D721Med (cell line): Measurements from ENCODE around the gene CDC42BPG.

ENCODE experiments used
- DNase-seq: peaks from one replicate; pipeline ENCODE4 v3.0.0; 2011; ENCODE audit warnings: low spot score; ENCODE audit not compliant: insufficient read length
- FAIRE-seq: peaks from 2 replicates; lab custom pipeline; 2011; peaks lifted over from hg19 to GRCh38; lab: Jason Lieb, UNC
- CTCF ChIP-seq: IDR thresholded peaks from 2 replicates; pipeline ENCODE4 v1.5.1; 2012; ENCODE audit warnings: mild to moderate bottlenecking, control low read depth; ENCODE audit not compliant: insufficient read depth; ENCODE audit errors: missing control alignments

Gene CDC42BPG

GRCh38 chr11:64875369-64876228 is 31.1 kb upstream of the CDC42BPG start:
- TF ChIP-seq CTCF = no peak
- DNase-seq (no peak), FAIRE-seq (no peak)

- DNase-seq (no peak), FAIRE-seq (no peak)
Observed at GRCh38 chr11:64874308-64875240, 30.1 kb upstream of the CDC42BPG start.

GRCh38 chr11:64872790-64873488 is 28.5 kb upstream of the CDC42BPG start:
- DNase-seq (no peak), FAIRE-seq (no peak)
- TF ChIP-seq CTCF = no peak

More at GRCh38 chr11:64874308-64875240, 30.1 kb upstream of the CDC42BPG start:
- no peak for TF ChIP-seq CTCF

- no peak for TF ChIP-seq CTCF
- no peak for FAIRE-seq
- no peak for DNase-seq
Observed at GRCh38 chr11:64871492-64871891, 27.0 kb upstream of the CDC42BPG start.

GRCh38 chr11:64870893-64871466 is 26.5 kb upstream of the CDC42BPG start:
- FAIRE-seq = no peak
- TF ChIP-seq CTCF = no peak

GRCh38 chr11:64870176-64870892 is 25.9 kb upstream of the CDC42BPG start:
- FAIRE-seq (no peak), DNase-seq (no peak)

More at GRCh38 chr11:64870893-64871466, 26.5 kb upstream of the CDC42BPG start:
- DNase-seq = no peak

More at GRCh38 chr11:64870176-64870892, 25.9 kb upstream of the CDC42BPG start:
- TF ChIP-seq CTCF = no peak
